Progenitor cell of endocrine pancreas (in vitro differentiated cells): ENCODE measurements around the gene MAB21L1. TPM values are rescaled to one million over a fixed set of nuclear protein-coding genes. Genes with fewer than 3 reads are reported as not detected.

Experiments used
- DNase-seq: peaks from one replicate; pipeline ENCODE4 v3.0.0; 2021; ENCODE audit warnings: low spot score; ENCODE audit not compliant: unreplicated experiment
- H3K27ac Mint-ChIP-seq: 2 replicates; pipeline ENCODE4 v1.8.0; 2021; ENCODE audit warnings: mild to moderate bottlenecking, moderate library complexity, mixed read lengths
- H3K27me3 Mint-ChIP-seq: 2 replicates; pipeline ENCODE4 v1.8.0; 2021; ENCODE audit warnings: mixed read lengths
- H3K36me3 Mint-ChIP-seq: 2 replicates; pipeline ENCODE4 v1.8.0; 2022; ENCODE audit warnings: mixed read lengths; ENCODE audit not compliant: insufficient read depth
- H3K4me1 Mint-ChIP-seq: 2 replicates; pipeline ENCODE4 v1.8.0; 2021; ENCODE audit warnings: low read depth, mixed read lengths
- H3K4me3 Mint-ChIP-seq: 2 replicates; pipeline ENCODE4 v1.8.0; 2021; ENCODE audit warnings: low read depth, mild to moderate bottlenecking, moderate library complexity, mixed read lengths
- H3K9me3 Mint-ChIP-seq: 2 replicates; pipeline ENCODE4 v1.8.0; 2021; ENCODE audit warnings: low read depth, mixed read lengths
- total RNA-seq: library from RNA; stranded (reverse); gene quantifications from 2 replicates; pipeline ENCODE4 v1.2.1, GENCODE V29; 2021
- TF ChIP-seq, protein P1 (sequence below): fragments of 200-600 bp; sonication (generic); IDR thresholded peaks from one replicate; pipeline ENCODE4 v1.5.0; 2021; ENCODE audit warnings: antibody characterized with exemption, mild to moderate bottlenecking; ENCODE audit not compliant: unreplicated experiment

MAB21L1 gene
- total RNA-seq, 1 donor from 2014 or later: 0.22 TPM

DNA sequence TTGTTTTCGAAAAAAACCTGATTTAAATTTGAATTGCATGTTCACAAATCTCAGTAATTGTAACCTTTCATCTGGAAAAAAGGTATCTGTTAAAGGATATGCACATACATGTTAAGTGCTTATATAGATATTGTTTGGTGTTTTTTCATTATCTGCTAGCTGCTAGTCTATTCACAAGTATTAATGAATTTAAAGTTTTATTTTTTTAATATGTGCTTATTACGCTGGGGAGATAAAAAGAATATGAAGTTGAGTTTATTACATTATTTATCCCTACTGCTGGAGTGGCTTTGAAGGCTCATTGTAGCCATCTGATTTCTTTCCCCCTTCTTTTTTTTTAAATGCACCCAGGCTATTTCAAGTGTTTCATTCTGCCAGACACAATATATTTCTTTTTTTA, 3.9 kb upstream of the MAB21L1 start:
- Mint-ChIP-seq H3K27me3 (peaks cover 60% of the 10 kb centered on the region), H3K4me1 (peaks cover 16% of the 10 kb centered on the region), H3K4me3 (no peak overlapping the region), H3K27ac (no peak overlapping the region), H3K36me3 (no peaks in the 10 kb centered on the region), H3K9me3 (no peaks in the 10 kb centered on the region)
- no peak for DNase-seq
- TF ChIP-seq, protein P1, sequence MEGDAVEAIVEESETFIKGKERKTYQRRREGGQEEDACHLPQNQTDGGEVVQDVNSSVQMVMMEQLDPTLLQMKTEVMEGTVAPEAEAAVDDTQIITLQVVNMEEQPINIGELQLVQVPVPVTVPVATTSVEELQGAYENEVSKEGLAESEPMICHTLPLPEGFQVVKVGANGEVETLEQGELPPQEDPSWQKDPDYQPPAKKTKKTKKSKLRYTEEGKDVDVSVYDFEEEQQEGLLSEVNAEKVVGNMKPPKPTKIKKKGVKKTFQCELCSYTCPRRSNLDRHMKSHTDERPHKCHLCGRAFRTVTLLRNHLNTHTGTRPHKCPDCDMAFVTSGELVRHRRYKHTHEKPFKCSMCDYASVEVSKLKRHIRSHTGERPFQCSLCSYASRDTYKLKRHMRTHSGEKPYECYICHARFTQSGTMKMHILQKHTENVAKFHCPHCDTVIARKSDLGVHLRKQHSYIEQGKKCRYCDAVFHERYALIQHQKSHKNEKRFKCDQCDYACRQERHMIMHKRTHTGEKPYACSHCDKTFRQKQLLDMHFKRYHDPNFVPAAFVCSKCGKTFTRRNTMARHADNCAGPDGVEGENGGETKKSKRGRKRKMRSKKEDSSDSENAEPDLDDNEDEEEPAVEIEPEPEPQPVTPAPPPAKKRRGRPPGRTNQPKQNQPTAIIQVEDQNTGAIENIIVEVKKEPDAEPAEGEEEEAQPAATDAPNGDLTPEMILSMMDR: no peak

GRCh38 chr13:35479706-35480105, 3.2 kb upstream of the MAB21L1 start:
- Mint-ChIP-seq H3K27ac (no peak overlapping the region), H3K4me1 (peaks cover 20% of the 10 kb centered on the region), H3K9me3 (no peaks in the 10 kb centered on the region), H3K36me3 (no peaks in the 10 kb centered on the region), H3K27me3 (peaks cover 67% of the 10 kb centered on the region), H3K4me3 (no peak overlapping the region)
- DNase-seq: no peak
- TF ChIP-seq, protein P1: no peak

DNA sequence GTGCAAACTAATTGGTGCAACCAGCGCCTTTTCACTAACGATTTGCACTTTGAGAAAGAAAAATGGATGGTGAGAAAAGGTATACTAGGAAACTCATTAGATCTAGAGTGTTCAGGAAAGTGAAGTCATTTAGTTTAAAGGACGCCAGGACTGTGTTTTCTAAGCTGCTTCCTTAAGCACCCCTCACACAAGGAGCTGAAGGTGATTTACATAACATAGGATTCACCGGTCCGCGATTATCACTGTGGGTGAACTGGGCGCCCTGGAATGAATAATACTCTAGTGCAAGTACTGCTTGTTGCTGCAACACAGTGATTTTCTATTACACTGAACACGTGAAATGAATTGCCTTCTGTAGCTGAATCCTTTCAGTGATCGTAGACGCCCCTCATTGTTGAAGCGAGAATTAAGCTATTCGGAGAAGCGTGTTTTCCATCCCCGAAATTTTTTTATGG, 2.6 kb upstream of the MAB21L1 start:
- TF ChIP-seq, protein P1: no peak
- no peaks in the 10 kb centered on the region for H3K36me3 Mint-ChIP-seq
- H3K27ac Mint-ChIP-seq: no peak overlapping the region
- no peaks in the 10 kb centered on the region for H3K9me3 Mint-ChIP-seq
- peaks cover 72% of the 10 kb centered on the region for H3K27me3 Mint-ChIP-seq
- DNase-seq: no peak
- H3K4me1 Mint-ChIP-seq: peaks cover 22% of the 10 kb centered on the region
- no peak overlapping the region for H3K4me3 Mint-ChIP-seq

- peaks cover 22% of the 10 kb centered on the region for H3K4me1 Mint-ChIP-seq
- peaks cover 77% of the 10 kb centered on the region for H3K27me3 Mint-ChIP-seq
- no peak overlapping the region for H3K4me3 Mint-ChIP-seq
Observed at GRCh38 chr13:35478271-35479037, 2.0 kb upstream of the MAB21L1 start.

GRCh38 chr13:35477386-35477946, 977 bp upstream of the MAB21L1 start:
- DNase-seq: no peak
- H3K4me3 Mint-ChIP-seq: no peak overlapping the region
- no peak overlapping the region for H3K27ac Mint-ChIP-seq
- H3K4me1 Mint-ChIP-seq: peaks cover 22% of the 10 kb centered on the region
- H3K9me3 Mint-ChIP-seq: no peaks in the 10 kb centered on the region
- TF ChIP-seq, protein P1: no peak
- H3K36me3 Mint-ChIP-seq: no peaks in the 10 kb centered on the region
- H3K27me3 Mint-ChIP-seq: peaks cover 85% of the 10 kb centered on the region

More at GRCh38 chr13:35478271-35479037, 2.0 kb upstream of the MAB21L1 start:
- Mint-ChIP-seq H3K9me3 (no peaks in the 10 kb centered on the region), H3K36me3 (no peaks in the 10 kb centered on the region), H3K27ac (no peak overlapping the region)
- TF ChIP-seq, protein P1: no peak
- no peak for DNase-seq
